SK-N-MC (cell line): ENCODE measurements around the gene RFLNA.

Experiments
- EZH2 ChIP-seq: fragments of 200-600 bp; sonication (generic); IDR thresholded peaks from one replicate; pipeline ENCODE4 v1.6.1; 2017; ENCODE audit warnings: antibody characterized with exemption
- FOXP2 ChIP-seq: optimal IDR thresholded peaks from 2 replicates; pipeline ENCODE3; 2011; ENCODE audit warnings: mild to moderate bottlenecking, moderate library complexity; ENCODE audit not compliant: insufficient read depth; ENCODE audit errors: extremely low read length, control extremely low read depth
- POLR2AphosphoS5 ChIP-seq: IDR thresholded peaks from 2 replicates; pipeline ENCODE4 v1.6.1; 2012; ENCODE audit warnings: mild to moderate bottlenecking, low read depth, low read length, borderline replicate concordance

- TF ChIP-seq POLR2AphosphoS5, result no peak
- TF ChIP-seq EZH2, result no peak
- no peak for TF ChIP-seq FOXP2
Measured at GRCh38 chr12:124302807-124303578, 8.1 kb downstream of the RFLNA start.
